Measurements from ENCODE around the gene TMSB4Y. TPM values are rescaled to one million over a fixed set of nuclear protein-coding genes. Genes with fewer than 3 reads are reported as not detected.

Gene TMSB4Y
- not detected for total RNA-seq

GRCh38 chrY:13703568-13703968 is at the start of gene TMSB4Y:
TSS of gene TMSB4Y (plus strand) at chrY:13703899.
- ATAC-seq (no peak), DNase-seq (ENCODE audit: low spot score) (no peak)
- intact Hi-C loops (cut with DNase I), result no loop called here

DNA sequence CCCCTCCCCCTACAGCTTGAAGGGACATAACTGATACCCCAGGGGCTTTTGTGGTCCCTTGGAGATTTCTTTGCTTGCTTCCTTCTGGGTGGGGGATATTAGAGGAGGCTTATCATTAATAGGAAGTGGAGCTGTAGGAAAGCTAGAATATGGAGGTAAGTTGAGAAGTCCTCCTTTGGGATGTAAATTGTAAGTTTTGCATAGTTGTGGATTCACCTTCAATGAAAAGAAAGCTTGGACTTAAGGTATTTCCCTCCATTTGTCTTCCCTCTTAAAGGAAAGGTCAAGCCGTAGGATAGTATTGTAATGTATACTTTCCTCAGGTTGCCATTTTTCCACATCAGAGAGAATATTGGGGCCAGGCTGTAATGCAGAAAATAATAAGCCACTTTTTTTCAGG is 39.5 kb upstream of the TMSB4Y start:
- intact Hi-C loops (cut with DNase I), result no loop called here
- ATAC-seq, result no peak

DNA sequence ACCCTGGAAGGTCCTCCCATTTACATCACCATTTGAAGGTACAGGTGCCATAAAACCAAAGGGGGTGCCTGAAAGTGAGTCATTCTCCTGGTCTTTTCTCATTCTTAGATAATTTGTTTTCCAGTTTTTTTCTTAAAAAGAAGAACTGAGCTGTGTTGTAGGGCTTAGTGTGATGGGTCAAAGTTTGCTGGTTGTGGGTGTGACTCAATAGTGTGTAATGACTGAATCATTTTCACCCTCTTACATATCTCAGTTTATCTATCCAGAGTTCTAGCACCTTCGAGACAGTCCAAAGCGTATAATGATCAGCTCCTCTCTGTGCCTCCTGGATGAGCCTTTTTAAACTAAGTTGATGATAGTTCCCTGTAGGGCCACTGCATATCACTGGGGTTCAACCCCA is 32.6 kb upstream of the TMSB4Y start:
- intact Hi-C loops (cut with DNase I), result no loop called here
- ATAC-seq (no peak), DNase-seq (ENCODE audit: low spot score) (no peak)

More for the DNA sequence above, 39.5 kb upstream of the TMSB4Y start:
- DNase-seq (ENCODE audit: low spot score), result no peak

- no peak for ATAC-seq
- intact Hi-C loops (cut with DNase I), result no loop called here
Measured at GRCh38 chrY:13702276-13702675, 1.4 kb upstream of the TMSB4Y start.

GRCh38 chrY:13704121-13704930 is 627 bp downstream of the TMSB4Y start:
- DNase-seq (ENCODE audit: low spot score), result no peak
- ATAC-seq, result no peak
- intact Hi-C loops (cut with DNase I), result no loop called here

More at GRCh38 chrY:13702276-13702675, 1.4 kb upstream of the TMSB4Y start:
- DNase-seq (ENCODE audit: low spot score), result no peak

- intact Hi-C loops (cut with DNase I), result no loop called here
- no peak for DNase-seq (ENCODE audit: low spot score)
- ATAC-seq, result no peak
Measured at GRCh38 chrY:13705197-13705596, 1.5 kb downstream of the TMSB4Y start.

- intact Hi-C loops (cut with DNase I), result no loop called here
- ATAC-seq (no peak), DNase-seq (ENCODE audit: low spot score) (no peak)
Measured at GRCh38 chrY:13708038-13708437, 4.3 kb downstream of the TMSB4Y start.

GRCh38 chrY:13718996-13719395 is 15.3 kb downstream of the TMSB4Y start:
- ATAC-seq, result no peak
- DNase-seq (ENCODE audit: low spot score), result no peak
- intact Hi-C loops (cut with DNase I), result no loop called here

- no peak for ATAC-seq
- intact Hi-C loops (cut with DNase I), result no loop called here
- DNase-seq (ENCODE audit: low spot score), result no peak
Measured at GRCh38 chrY:13729517-13729916, 25.8 kb downstream of the TMSB4Y start.

DNA sequence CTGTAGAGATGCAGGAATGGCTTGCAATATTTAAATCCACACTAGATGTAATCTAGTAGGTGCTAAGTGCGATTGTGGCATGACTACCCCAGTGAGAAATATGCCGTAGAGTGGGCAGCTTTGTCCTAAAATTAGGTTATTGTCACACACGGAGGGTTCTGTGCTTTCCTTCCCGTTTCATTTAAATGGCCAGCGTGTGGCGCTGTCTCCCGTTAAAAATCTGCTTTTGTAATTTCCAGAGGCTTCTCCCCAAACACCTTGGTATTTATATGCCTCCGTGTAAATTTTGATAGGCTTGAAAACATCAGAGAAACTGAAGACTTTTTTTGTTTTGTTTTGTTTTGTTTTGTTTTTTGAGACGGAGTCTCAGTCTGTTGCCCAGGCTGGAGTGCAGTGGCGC is 34.9 kb downstream of the TMSB4Y start:
- ATAC-seq (no peak), DNase-seq (ENCODE audit: low spot score) (no peak)
- intact Hi-C loops (cut with DNase I), result no loop called here

DNA sequence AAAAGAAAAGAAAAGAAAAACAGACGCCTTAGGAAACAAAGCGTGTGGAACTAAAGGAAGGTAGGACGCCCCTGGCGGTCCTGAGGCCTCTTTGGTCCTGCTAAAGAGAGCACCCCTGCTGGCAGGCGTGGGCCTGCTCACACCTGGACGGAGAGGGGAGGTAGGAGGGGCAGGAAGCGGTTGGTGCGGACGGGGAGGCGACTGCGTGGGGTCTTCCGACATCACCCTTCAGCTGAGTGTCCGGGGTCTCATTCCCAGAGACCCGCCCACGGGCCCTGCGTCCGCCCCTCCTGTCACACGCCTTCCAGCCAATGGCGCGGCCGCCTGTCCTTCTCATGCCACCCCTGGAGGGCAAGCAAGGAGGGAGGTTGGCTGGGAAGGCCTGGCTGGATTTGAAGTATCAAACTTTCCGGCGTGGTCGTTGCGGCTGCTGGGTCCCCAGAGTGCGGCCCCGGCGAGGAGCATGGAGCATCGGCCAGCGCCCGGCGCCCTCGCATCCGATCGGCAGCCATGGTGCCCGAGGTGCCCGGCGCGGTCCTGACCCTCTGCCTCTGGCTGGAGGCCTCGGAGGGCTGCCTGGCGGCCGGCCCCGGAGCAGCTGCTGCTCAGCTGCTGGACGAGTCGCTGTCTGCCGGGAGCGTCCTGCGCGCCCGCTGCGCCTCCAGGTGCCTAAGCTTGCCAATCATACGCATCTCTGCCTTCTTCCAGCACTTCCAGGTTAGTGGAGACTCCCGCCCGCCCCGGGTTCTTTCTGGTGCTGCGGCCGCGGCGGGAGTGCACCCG is 47.8 kb downstream of the TMSB4Y start:
- ATAC-seq, result no peak
- intact Hi-C loops (cut with DNase I), result no loop called here

DNA sequence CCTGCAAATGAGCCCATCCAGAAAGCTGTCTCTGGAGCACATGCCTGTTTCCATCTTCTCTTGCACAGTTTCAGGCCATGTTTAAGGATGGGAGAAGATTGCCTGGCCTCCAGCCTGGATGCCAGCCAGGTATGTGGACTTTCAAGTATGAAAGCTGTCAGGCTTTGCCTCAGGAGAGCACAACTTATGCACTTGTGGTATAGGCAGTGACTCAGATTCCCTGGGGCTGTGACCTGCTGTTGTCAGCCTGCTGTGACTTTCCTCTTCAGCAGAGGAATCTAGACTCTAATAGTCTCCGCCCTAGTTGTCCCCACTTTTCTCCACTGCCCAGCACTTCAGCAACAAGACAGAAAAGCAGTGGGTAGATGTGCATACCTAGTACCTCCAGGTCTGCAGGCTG is 51.0 kb downstream of the TMSB4Y start:
- DNase-seq (ENCODE audit: low spot score) (no peak), ATAC-seq (no peak)
- intact Hi-C loops (cut with DNase I), result no loop called here

More for the DNA sequence above, 47.8 kb downstream of the TMSB4Y start:
- no peak for DNase-seq (ENCODE audit: low spot score)

Other genes starting within 250 kb of the TMSB4Y start
- not detected for gene UTY, start 223.9 kb upstream of the TMSB4Y start, total RNA-seq